H1 (cell line): ENCODE results near the gene TMEM39A. TPM values are rescaled to one million over a fixed set of nuclear protein-coding genes. Genes with fewer than 3 reads are reported as not detected.

Experiments
- FOSL1 ChIP-seq: IDR thresholded peaks from 2 replicates; pipeline ENCODE4 v1.6.1; 2011; ENCODE audit warnings: mild to moderate bottlenecking, low read depth, low read length, moderate library complexity; ENCODE audit not compliant: insufficient read depth
- KDM1A ChIP-seq: fragments of 200-600, 300-600 bp; sonication (generic); IDR thresholded peaks from 2 replicates; pipeline ENCODE4 v1.7.1; 2016; ENCODE audit warnings: mild to moderate bottlenecking, low read length, borderline replicate concordance
- SUZ12 ChIP-seq: fragments of 200-600 bp; sonication (generic); IDR thresholded peaks from 2 replicates; pipeline ENCODE4 v1.6.1; 2012; ENCODE audit warnings: mild to moderate bottlenecking, inconsistent platforms, low read length, moderate library complexity, mixed read lengths
- TCF12 ChIP-seq: IDR thresholded peaks from 2 replicates; pipeline ENCODE4 v1.6.1; 2011; ENCODE audit warnings: low read depth, mild to moderate bottlenecking, low read length
- TEAD4 ChIP-seq: IDR thresholded peaks from 2 replicates; pipeline ENCODE4 v1.6.1; 2012; ENCODE audit warnings: low read depth, low read length, inconsistent platforms, mixed read lengths
- polyA plus RNA-seq, 7 experiments: library from polyadenylated mRNA; depleted of rRNA in 3 of 7; stranded (reverse) in 5 of 7; unstranded in 2 of 7; fragments of >200 nt in 5 of 7; fragments of 200-250 nt in 2 of 7; gene quantifications; 1 replicate in 5 of 7; 2 replicates in 1 of 7; 4 replicates in 1 of 7; pipeline versions ENCODE4 v1.2.1 to v1.2.3, GENCODE V29; 2011 to 2013; ENCODE audit warnings: missing spikeins in 2 of 7, mixed read lengths in 2 of 7
- total RNA-seq: library from RNA; stranded (reverse); fragmentation: NEBNext Ultra II Directional; extraction: Animal tissue kit (Norgen Biotek cat#: 25700); gene quantifications from 2 replicates; pipeline ENCODE4 v1.2.1, GENCODE V29; 2021

TMEM39A gene
- total and polyA plus RNA-seq, 2 of the 8 experiments (the other 6 are each of a cell fraction or from before 2014, with no cell fraction given) = 26.8 to 36.1 TPM

- TF ChIP-seq TEAD4 = no peak
- no peak for TF ChIP-seq SUZ12
- no peak for TF ChIP-seq TCF12
- TF ChIP-seq FOSL1 = no peak
- TF ChIP-seq KDM1A = no peak
Observed at GRCh38 chr3:119507404-119507803, 44.0 kb upstream of the TMEM39A start (continued).
